ENCODE results near the gene RALGAPA2.

RALGAPA2 gene

DNA sequence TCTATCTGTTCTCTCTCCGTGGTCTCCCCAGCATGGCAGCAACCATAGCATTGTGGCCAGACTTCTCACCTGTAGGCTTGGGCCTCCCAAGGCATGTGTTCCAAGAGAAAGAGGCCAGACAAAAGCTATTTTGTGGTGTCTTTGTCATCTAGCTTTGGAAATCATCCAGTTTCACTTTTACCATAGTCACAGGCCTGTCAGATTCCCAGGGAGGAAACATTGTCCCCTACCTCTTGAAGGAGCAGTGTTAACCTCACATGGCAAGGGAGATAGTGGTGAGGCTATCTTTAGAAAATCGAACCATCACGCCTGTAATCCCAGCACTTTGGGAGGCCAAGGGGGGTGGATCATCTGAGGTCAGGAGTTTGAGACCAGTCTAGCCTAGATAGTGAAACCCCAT is 42.3 kb upstream of the RALGAPA2 start:
- ATAC-seq, result no peak

DNA sequence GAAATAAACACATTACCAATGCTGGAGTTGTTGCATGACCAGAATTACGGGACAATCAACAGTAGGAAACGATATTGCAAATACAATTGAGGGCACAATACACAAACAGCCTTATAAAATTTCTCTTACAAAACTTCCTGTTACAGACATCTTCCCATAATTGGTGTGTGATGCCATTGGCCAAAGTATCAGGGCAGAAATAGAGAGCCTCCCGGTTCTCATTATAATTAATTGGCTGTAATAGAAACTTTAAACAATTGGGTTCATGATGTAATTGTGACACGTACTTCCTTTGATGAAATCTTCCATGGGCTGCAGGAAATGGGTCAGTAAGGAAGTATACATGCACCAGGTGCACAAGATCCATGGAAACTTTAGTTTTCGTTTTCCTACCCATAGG is 40.3 kb upstream of the RALGAPA2 start:
- no peak for TF ChIP-seq ZNF8 (CRISPR knock-in tag; IDR thresholded peaks at IDR 0.05)
- TF ChIP-seq ZNF565 (CRISPR knock-in tag; conservative IDR thresholded peaks at IDR 0.05; ENCODE audit: low read depth), result no peak
- no peak for TF ChIP-seq ZFP3 (CRISPR knock-in tag; IDR thresholded peaks at IDR 0.05)
- TF ChIP-seq, protein P1, sequence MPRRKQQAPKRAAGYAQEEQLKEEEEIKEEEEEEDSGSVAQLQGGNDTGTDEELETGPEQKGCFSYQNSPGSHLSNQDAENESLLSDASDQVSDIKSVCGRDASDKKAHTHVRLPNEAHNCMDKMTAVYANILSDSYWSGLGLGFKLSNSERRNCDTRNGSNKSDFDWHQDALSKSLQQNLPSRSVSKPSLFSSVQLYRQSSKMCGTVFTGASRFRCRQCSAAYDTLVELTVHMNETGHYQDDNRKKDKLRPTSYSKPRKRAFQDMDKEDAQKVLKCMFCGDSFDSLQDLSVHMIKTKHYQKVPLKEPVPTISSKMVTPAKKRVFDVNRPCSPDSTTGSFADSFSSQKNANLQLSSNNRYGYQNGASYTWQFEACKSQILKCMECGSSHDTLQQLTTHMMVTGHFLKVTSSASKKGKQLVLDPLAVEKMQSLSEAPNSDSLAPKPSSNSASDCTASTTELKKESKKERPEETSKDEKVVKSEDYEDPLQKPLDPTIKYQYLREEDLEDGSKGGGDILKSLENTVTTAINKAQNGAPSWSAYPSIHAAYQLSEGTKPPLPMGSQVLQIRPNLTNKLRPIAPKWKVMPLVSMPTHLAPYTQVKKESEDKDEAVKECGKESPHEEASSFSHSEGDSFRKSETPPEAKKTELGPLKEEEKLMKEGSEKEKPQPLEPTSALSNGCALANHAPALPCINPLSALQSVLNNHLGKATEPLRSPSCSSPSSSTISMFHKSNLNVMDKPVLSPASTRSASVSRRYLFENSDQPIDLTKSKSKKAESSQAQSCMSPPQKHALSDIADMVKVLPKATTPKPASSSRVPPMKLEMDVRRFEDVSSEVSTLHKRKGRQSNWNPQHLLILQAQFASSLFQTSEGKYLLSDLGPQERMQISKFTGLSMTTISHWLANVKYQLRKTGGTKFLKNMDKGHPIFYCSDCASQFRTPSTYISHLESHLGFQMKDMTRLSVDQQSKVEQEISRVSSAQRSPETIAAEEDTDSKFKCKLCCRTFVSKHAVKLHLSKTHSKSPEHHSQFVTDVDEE (CRISPR knock-in tag; IDR thresholded peaks at IDR 0.05), result no peak
- TF ChIP-seq RARB (CRISPR knock-in tag; IDR thresholded peaks at IDR 0.05), result no peak
- ATAC-seq, result no peak

More for the DNA sequence above, 42.3 kb upstream of the RALGAPA2 start:
- TF ChIP-seq SNAI2 (CRISPR knock-in tag; IDR thresholded peaks at IDR 0.05), result no peak

DNA sequence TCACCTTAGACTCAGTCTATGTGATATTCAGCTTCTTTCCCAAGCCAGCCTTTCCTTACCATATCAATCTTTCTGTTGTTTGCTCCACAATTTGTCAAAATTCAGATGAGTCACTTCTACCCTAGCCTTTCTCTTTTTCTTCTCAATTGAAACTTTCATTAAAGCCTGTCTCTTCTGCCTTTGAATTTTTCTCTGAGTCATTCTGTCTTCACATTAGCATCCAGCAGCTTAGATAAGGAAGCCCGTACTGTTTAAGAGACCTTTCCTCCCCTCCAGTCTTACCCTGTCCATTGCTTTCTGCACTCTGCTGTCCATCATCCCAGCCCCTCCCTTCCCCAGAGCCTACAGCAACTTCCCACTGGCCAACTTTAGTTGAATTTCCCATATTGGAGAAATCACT is 34.9 kb upstream of the RALGAPA2 start:
- TF ChIP-seq CREB5 (CRISPR knock-in tag; IDR thresholded peaks at IDR 0.05; ENCODE audit: low read depth) (no peak), OSR1 (CRISPR knock-in tag; IDR thresholded peaks at IDR 0.05) (no peak), ZNF565 (CRISPR knock-in tag; conservative IDR thresholded peaks at IDR 0.05; ENCODE audit: low read depth) (no peak), ZNF70 (CRISPR knock-in tag; IDR thresholded peaks at IDR 0.05) (no peak), ZFP3 (CRISPR knock-in tag; IDR thresholded peaks at IDR 0.05) (no peak), ZNF8 (CRISPR knock-in tag; IDR thresholded peaks at IDR 0.05) (no peak), ZC3H10 (CRISPR knock-in tag; IDR thresholded peaks at IDR 0.05) (no peak), PPARA (CRISPR knock-in tag; IDR thresholded peaks at IDR 0.05; ENCODE audit: borderline replicate concordance) (no peak)
- TF ChIP-seq, protein P2, sequence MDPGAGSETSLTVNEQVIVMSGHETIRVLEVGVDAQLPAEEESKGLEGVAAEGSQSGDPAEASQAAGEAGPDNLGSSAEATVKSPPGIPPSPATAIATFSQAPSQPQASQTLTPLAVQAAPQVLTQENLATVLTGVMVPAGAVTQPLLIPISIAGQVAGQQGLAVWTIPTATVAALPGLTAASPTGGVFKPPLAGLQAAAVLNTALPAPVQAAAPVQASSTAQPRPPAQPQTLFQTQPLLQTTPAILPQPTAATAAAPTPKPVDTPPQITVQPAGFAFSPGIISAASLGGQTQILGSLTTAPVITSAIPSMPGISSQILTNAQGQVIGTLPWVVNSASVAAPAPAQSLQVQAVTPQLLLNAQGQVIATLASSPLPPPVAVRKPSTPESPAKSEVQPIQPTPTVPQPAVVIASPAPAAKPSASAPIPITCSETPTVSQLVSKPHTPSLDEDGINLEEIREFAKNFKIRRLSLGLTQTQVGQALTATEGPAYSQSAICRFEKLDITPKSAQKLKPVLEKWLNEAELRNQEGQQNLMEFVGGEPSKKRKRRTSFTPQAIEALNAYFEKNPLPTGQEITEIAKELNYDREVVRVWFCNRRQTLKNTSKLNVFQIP (CRISPR knock-in tag; IDR thresholded peaks at IDR 0.05; ENCODE audit: borderline replicate concordance, low read depth), result no peak
- no peak for ATAC-seq

DNA sequence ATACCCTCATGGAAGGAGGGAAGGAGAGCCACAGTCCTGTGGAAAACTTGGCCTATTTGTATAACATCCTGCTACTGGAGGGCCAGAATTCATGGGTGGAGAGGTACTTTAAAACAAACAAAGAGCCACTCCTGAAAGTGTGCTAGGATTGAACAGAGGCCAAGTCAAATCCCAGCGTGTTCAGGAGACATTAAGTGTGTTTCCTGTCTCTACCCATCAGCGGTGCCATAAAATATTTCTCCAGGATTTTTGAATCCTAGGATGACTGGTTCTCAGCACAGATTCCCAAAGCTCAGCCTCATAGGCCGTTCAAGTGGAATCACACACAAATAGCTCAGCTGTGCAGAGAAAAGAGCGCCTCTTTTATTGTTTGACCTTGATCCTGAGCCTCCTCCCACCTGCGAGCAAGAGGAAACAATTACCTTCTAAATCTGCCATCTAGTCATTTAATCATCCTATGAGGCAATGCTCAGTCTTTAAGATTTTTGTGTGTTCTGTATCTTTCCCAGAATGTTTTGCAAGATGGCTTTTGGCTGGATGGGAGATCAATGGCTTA is 31.8 kb upstream of the RALGAPA2 start:
- no peak for TF ChIP-seq OSR1 (CRISPR knock-in tag; IDR thresholded peaks at IDR 0.05)
- no peak for TF ChIP-seq ESRRG (CRISPR knock-in tag; IDR thresholded peaks at IDR 0.05)
- TF ChIP-seq, protein P2 (CRISPR knock-in tag; IDR thresholded peaks at IDR 0.05; ENCODE audit: borderline replicate concordance, low read depth), result no peak
- no peak for TF ChIP-seq PATZ1 (CRISPR knock-in tag; IDR thresholded peaks at IDR 0.05; ENCODE audit: borderline replicate concordance)
- TF ChIP-seq CSDC2 (CRISPR knock-in tag; IDR thresholded peaks at IDR 0.05), result no peak
- no peak for TF ChIP-seq ZC3H10 (CRISPR knock-in tag; IDR thresholded peaks at IDR 0.05)
- no peak for TF ChIP-seq PPARA (CRISPR knock-in tag; IDR thresholded peaks at IDR 0.05; ENCODE audit: borderline replicate concordance)
- TF ChIP-seq ZNF70 (CRISPR knock-in tag; IDR thresholded peaks at IDR 0.05), result no peak
- TF ChIP-seq BACH2 (CRISPR knock-in tag; IDR thresholded peaks at IDR 0.05; ENCODE audit: borderline replicate concordance), result no peak
- ATAC-seq, result no peak
